ENCODE results near the gene GGPS1.
"Not testable (repeated sequence)": the region's sequence is repeated elsewhere in the genome, so short reads cannot be mapped to it uniquely, and the experiment has no call there.

DNA sequence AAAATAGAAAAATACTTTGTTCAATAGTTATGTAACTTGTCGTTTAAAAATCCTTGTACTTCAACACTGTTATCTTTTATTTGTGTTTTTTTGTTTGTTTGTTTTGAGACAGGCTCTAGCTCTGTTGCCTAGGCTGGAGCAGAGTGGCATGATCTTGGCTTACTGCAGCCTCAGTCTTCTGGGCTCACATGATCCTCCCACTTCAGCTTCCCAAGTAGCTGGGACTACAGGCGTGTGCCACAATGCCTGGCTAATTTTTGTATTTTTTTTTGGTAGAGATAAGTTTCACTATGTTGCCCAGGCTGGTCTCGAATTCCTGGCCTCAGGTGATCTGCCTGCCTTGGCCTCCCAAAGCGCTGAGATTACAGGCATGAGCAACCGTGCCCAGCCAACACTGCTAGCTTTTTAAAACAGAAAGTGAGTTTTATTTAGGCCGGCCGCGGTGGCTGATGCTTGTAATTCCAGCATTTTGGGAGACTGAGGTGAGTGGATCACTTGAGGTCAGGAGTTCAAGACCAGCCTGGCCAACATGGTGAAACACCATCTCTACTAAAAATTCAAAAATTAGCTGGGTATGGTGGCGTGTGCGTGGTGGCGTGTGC is 49.9 kb downstream of the GGPS1 start:
- TF ChIP-seq, protein P1, sequence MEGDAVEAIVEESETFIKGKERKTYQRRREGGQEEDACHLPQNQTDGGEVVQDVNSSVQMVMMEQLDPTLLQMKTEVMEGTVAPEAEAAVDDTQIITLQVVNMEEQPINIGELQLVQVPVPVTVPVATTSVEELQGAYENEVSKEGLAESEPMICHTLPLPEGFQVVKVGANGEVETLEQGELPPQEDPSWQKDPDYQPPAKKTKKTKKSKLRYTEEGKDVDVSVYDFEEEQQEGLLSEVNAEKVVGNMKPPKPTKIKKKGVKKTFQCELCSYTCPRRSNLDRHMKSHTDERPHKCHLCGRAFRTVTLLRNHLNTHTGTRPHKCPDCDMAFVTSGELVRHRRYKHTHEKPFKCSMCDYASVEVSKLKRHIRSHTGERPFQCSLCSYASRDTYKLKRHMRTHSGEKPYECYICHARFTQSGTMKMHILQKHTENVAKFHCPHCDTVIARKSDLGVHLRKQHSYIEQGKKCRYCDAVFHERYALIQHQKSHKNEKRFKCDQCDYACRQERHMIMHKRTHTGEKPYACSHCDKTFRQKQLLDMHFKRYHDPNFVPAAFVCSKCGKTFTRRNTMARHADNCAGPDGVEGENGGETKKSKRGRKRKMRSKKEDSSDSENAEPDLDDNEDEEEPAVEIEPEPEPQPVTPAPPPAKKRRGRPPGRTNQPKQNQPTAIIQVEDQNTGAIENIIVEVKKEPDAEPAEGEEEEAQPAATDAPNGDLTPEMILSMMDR (IDR thresholded peaks at IDR 0.05; ENCODE audit: low read depth, low read length) = not testable (repeated sequence)
- TF ChIP-seq POLR2A (IDR thresholded peaks at IDR 0.05; ENCODE audit: extremely low read depth, insufficient read length); MYC (IDR thresholded peaks at IDR 0.05; ENCODE audit: low read depth, low read length): not testable (repeated sequence)
